Ramos (cell line): ENCODE data around the gene CFAP99.

Experiments
- in situ Hi-C: fragments of 300-500 bp; cut with MboI; formaldehyde crosslinking; loops from one replicate; pipeline ENCODE4 v1.14.3; 2022; ENCODE audit warnings: low sequenced_read_pairs; ENCODE audit not compliant: unreplicated experiment

CFAP99 gene

DNA sequence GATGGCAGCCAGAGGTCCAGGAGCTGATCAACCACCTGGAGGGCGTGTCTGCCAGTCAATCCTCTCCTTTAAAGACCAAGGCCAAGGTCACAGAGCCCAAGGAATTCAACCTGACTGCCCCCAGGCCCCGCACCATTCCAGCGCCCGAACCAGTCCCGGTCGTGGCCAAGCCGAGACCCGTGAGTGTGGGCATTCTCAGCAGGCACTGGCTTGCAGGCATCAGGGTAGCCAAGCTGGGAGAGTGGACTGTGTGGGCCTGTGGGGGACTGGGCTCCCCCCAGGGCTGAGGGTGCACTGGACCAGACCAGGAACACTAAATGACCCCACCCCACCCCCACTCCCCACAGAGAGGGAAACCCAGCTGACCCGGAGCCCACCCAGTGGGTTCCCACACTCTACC is 26.4 kb downstream of the CFAP99 start:
- in situ Hi-C loops, result no loop called here

DNA sequence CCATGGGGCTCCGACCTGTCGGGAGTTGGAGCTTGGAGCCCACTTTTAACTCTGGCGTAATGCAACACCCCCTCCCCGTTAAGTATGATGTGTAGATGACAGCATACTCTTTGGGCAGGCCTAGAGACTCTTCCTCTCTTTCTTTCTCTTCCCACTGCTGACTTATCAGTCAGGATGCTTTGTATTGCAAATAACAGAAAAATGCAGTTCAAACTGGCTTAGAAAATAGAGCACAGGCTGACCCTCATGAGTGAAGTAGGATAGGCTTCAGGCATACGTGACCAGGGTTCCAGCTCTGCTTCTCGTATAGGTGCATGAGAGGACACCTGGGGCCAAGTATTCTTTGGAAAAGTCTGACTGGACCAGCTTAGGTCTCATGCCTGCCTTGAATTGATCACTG is 26.8 kb downstream of the CFAP99 start:
- in situ Hi-C loops, result no loop called here

DNA sequence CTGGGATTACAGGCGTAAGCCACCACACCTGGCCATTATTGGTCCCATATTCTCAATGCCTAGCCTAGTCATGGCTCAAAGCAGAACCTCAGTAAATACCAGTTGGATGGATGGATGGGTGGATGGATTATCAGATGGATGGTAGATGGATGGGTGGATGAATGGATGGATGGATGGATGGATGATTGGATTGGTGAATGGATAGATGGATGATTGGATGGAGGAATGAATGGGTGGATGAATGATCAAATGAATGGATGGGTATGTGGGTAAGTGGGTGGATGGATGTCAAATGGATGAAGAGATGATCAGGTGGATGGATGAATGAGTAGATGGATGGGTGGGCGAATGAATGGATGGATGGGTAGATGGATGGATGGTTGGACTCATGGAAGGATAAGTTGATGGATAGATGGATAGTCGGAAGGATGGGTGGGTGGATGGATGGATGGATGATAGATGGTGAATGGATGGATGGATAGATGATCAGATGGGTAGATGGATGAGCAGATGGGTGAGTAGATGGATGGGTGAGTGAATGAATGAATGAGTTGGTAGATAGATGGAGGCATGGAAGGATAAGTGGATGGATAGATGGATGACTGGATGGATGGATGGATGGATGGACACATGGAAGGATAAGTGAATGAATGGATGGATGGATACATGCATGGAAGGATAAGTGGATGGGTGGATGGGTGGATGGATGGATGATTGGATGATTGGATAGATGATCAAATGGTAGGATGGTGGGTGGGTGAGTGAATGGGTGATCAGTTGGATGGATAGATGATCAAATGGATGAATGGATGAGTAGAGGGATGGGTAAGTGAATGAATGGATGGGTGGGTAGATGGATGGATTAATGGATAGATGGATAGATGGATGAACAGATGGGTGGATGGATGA is 28.2 kb downstream of the CFAP99 start:
- in situ Hi-C loops, result no loop called here

DNA sequence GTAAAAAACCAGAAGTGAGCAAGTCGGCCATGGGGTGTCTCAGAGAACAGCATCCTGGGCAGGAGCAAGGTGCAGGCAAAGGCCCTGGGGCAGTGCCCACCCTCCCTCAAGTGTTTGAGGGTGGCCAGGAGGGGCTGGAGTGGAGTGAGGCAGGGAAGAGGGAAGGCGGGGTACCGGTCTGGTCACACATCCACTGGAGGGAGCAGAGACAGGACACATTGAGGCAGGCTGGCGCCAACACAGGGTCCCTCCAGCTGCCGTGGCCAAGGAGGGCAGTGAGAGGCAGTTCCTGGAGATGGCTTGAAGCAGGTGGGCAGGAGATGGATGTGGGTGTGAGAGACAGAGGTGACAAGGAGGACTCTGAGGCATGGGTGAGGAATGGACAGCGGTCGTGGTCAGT is 29.8 kb downstream of the CFAP99 start:
- in situ Hi-C loops, result no loop called here

DNA sequence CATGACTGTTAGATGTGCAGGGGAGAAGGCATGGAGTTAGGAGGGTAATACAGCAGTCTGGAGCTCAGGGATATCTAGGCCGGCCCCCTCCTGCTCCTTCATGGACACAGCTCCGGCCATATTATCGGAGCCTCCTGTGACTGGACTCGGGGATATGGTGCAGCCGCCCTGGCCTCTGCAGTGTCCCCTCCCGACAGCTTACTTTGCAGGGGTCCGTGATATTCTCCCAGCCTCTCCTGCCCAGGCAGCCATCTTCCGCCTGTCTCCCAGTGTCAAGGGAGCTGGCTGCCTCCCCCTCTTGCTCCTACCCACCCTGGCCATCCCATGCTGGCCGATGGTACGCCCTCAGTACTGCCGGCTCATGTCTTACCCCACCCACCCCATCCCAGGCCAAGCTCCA is 30.3 kb downstream of the CFAP99 start:
- in situ Hi-C loops, result no loop called here

DNA sequence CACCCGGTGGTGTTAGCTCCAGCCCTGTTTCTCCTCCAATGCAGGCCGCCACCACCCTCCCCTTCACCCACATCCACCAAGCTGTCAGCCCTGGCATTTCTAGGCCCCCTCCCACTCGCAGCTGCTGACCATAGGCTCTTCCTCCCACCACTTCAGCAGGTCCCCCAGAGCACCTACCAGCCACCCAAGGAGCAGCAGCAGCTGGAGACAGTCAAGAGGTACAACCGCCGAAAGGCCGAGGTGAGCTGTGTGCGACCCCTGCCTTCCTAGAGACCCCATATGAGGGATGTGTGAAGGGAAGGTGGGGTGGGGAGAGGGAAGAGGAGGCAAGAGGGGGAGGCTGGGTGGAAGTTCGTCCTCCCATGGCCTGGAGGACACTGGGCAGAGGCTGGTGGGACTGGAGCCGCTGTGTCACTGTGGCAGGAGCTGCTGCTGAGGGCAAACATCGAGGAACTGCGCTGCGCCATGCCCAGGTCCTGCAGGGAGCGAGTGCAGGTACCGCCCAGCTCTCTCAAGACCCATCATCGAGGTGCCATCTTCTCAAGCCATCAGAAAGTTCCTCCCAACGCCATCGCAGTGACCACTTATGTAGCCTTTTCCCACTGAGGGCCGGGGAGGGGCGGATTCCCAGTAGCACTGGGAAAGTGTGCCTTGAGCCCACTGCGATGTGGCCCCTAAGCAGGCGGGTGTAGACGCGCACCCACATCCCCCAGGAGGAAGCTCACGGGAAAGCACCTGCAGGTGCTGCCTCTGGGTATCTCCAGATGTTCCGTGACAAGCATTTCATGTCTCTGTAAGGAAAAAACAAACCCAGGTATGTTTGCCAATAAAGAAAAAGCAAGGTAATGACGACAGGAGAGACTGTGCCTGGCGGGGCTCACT is 31.0 kb downstream of the CFAP99 start:
- in situ Hi-C loops, result no loop called here

DNA sequence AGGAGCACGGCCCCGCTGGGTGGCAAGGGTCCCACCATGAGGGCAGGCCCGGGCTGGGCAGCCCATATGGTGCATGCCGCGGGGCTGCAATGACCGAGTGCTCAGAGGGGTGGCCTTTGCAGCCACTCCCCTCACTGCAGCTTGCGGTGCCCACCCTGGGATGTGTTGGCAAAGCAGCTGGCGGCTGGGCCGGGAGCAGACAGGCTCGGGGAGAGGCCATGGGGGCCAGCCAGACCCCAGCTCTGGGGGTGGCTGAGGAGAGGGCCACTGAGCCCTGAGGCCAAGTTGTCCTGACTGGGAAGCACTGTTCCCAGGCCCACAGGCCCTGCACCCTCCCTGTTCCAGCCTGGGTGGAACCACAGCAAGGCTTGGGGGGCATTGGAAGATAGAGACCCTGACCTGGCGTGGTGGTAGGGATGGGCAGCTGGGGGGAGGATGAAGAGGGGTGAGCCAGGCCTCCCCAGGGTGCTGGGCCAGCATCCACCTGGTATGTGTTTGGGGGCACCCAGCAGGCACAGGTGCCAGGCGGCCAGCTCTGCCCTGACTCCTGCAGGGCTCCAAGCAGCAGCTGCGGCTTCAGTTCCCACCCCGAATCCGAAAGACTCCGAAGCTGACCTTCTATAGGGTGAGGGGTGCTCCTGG is 31.8 kb downstream of the CFAP99 start:
- in situ Hi-C loops, result no loop called here

DNA sequence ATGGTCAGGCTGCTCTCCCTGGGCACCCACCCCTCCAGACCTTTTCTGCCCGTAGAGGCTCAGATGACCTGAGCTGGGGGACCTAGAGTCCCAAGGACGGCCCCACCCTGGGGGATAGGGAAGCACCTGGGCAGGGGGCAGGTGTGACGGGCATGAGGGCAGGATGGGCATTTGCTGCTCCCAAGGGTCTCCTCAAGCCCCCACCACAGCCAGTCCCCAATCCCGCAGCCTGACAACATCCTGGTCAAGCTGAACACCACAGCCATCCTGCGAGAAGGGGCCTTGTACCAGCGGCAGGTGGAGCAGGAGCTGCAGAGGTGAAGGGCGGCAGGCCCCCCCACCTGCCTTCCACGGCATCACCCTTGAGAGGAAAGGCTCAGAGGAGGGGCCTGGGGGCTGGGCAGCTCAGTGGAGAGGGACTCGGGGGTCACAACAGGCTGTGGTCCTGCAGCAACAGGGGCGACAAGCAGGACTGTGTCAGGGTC is 32.3 kb downstream of the CFAP99 start:
- in situ Hi-C loops, result no loop called here

DNA sequence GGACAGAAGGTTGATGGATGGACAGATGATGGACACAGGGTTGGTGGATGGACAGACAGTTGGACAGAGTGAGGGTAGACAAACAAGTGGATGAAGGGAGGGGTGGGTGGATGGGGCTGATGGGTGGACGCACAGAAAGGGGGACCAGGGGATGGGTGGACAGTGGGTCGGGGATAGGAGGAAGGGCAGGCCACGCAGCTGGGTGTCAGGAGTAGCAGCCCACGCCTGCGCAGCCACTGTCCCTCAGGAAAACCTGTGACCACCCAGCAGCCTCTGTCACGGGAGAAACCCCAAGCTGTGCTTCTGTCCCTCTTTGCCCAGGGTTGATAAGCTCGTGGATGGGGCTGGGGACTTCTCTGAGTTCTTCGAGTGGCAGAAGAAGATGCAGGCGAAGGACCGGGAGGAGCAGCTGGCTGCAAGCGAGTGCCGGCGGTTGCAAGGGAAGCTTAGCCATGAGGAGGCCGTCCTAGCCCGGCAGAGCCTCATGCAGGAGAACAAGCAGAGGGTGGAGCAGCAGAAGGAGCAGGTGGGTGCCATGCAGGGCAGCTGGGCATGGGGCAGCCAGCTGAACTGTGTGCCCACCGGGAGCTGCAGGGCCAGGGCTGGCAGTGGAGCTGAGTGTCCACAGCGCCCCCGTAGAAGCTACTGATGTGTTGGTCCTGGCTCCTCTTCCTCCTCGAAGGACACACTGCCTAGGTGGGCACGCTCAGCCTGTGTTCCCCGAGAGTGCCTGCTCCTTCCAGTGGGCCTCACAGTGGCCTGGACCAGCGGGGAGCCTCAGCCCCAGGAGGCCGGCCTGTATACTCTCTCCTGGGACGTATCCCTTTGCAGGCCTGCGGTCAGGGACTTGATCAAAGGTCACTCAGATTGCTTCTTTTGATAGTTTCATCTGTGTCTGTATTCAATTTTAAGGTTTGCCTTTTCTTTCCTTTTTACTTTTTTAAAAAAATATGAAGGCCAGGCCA is 33.3 kb downstream of the CFAP99 start:
- in situ Hi-C loops, result no loop called here

DNA sequence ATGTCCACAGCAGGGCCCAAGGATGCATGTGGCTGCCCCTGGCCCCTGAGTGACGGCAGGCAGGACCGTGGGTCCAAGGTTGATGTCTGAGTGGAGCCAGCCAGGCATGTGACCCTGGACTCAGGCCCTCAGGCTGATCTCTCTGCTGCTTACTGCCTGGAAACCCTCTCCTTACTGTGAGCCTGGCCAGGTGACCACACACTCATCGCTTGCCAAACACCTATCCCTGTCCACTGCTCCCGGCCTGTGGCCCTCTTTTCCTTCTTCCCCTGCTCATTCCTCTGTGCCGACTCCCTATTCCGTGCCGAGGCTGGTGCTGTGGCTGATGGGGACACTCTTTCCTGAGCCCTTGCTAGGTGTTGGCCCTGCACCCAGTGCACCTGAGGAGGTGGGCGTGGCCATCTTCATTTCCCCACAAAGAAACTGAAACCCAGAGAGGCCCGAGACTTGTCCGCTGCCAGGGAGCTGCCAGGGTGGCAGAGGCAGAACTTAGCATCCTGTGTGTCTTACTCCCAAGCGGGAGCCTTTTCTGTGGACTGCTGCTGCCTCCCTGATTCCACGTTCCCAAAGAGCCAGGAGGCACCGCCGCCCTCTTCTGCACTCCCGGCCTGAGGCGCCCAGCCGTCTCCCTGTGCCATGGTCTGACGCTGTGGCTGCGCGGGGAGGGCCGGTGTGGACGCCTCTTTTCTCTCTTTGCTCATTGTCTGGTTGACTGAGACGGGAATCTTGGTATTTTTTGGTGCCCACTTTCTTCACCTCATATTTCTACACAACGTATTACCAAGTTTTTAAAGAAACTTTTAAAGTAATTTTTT is 38.9 kb downstream of the CFAP99 start:
- in situ Hi-C loops, result no loop called here

DNA sequence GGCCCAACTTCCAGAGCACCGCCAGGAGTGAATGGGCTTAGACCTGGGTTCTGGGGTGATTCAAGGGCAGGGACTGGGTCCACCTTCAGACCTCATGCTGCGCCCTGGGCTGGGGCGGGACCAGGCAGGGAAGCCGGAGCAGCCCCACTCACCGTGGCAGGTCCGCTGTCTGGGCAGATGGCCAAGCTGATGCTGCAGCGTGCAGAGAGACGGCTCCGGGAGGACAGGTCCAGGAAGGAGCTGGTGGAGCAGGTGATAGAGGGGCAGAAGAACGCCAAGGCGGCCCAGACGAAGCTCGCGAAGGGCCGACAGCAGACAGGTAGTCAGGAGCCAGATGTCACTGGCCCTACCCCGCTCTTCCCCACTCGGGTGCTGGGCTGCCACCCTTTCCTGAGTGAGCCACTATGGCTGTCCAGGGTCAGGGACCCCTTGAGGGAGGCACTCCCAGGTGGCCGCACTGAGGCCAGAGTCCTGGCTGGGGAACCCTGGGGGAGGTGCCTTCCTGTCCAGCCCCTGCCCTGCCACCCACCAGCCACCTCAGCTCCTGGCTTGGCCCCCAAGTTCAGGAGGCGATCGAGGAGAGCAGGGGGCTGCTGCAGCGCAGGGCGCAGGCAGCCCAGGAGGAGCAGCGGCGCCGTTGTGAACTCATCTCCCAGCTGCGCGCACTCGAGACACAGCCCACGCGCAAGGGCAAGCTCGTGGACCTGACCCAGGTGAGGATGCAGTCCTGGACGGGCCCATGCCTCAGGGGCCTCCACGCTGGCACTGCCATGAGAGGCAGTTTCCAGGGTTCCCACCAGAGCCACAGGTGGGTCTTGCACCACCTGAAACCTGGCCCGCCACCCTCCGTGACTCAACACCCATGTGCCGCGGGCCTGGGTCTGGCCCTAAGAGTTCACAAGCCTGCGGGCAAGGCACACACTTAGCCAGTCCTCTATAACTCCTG is 40.1 kb downstream of the CFAP99 start:
- in situ Hi-C loops, result no loop called here

DNA sequence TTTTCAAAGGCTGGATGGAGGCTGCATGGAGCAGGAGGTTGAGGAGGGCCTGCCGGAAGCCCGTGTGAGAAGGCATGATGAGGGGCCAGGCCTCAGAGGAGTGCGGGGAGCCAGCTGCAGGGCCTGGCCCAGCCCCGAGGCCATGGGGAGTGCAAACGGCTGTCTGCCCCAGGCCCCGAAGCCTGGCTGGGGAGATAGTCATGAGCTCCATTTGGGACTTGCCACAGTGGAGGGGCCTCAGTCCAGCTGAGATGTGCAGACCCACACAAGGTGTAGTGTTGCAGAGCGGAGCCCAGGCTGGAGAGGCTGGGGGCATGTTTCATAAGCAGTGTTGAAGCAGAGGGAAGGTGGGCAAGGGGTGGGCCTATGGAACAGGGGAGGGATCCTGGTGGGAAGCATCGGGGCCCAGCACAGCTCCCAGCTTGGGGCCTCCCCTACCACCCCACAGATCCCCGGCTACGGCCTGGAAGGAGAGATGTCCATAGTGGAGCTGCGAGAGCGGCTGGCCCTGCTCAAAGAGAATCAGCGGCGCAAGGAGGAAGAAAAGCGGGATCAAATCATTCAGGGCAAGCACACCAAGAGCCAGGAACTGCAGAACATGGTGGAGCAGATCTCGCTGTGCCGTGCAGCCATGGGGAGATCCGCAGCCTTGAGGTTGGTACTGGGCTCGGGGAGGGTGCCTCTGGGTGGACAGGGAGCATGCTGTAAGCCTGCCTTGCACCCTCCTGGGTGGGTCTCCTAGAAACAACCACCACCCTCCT is 41.0 kb downstream of the CFAP99 start:
- in situ Hi-C loops, result no loop called here

DNA sequence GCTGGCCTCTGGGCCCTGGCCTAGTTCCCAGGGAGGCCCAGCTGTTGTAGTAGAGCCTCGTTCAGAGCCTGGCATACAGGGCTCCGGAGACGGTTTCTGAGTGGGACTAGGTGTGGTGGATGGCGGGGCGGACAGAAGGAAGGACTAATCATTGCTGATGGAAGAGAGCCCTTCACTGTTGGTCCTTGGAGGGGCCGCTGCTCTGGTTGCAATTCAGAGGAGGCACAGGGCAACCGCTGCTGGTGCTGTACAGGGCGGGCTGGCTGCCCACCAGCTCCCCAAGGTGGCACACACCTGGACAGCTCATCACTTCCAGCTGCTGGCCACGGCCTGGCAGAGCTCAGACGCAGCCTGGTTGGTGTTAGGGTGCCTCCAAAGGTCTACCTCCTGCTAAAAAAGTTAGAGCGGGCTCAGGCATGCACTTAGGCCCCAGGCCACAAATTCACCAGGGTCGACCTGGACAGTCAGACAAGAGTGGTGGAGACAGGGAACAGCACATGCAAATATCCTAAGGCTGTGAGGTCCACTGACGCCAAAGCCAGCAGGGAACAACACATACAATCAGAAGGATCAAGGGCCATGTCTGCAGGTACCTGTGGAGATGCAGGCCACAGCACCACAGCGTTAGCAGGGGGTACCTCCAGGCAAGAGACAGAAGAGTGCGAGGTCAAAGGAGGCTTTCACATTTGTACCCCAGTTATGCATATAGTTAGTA is 42.6 kb downstream of the CFAP99 start:
- in situ Hi-C loops, result no loop called here

DNA sequence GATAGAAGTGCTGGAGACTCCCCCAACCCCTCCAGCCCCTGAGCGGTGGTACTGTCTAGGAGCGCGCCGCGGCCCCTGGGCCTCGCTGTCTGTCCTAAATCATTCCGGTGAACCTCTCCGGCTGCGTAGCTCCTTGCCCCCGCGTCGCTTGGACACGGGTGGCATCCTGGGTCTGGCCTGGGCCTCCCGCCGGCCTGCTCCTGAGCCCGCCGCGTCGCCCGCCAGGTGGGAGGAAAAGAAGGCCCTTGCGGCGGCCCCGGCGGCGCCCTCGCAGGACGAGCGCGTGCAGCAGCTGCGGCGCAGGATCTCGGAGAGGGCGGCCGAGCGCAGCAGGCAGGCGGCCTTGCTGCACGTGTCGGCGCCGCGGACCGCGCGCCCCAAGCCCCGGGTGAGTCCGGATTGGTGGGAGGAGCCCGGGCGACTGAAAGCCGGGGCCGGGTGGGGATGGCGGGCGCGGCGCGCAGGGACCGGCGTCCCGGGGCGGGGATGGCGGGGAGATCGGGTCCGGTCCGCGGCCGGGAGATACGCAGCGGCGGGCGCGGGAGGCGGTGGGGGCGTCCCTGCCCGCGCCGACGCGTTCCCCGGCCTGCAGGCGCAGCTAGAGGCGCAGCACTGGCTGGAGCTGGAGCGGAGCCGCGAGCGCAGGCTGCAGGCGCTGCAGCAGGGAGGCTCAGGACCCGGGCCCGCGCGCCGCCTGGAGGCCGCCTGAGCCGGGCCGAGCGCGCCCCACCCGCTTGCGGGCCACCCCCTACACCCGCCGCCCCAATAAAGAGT is 43.6 kb downstream of the CFAP99 start:
- in situ Hi-C loops, result no loop called here

DNA sequence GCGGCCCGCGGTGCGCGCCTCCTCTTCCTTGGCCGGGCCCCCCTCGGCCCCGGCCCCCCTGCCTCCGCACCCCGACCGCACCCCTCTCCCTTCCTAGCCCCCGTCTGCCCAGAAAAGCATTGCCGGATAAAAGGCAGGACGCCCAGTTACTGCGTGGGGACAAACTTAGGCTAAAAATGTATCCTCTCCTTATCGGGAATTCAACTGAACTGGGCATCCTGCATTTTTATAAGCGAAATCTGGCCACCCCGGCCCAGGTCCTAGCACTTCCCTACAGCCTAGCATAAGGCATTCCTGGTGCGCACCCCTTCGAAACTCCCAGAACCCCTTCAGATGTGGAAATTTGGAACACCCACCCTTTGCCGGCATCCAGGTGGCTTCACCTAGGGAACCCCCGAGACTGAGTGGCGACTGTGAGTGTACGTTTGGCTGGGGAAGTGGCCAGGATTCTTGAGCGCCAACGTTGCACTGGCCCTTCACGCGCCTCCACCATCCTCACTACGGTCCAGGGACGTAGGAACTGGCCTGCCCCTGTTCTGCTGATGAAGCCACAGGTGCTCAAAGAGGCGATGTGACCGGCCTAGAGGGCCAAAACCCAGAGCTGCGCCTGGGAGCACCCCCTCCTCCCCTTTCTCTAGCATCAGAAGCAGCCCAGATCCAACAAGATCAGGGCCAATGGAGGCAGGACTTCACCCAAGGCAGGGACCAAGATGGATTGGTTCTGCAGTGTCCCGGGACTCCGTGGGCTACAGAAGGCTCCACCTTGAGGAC is 44.4 kb downstream of the CFAP99 start:
- in situ Hi-C loops, result no loop called here
